Adrenal gland (tissue), 12 donors: ENCODE results near the gene FRRS1L. TPM values are rescaled to one million over a fixed set of nuclear protein-coding genes. Genes with fewer than 3 reads are reported as not detected.

Experiments
- DNase-seq, 7 donors: peaks; one replicate each; pipeline ENCODE4 v3.0.0-alpha.2; 2019 to 2020
- H3K27ac ChIP-seq, 5 donors: fragments of 200-600 bp; sonication (generic) in 4 of 5; 1 replicate in 3 of 5; 2 replicates in 2 of 5; pipeline versions ENCODE4 v1.5.1 to v1.8.0; 2016 to 2020; ENCODE audit warnings: mild to moderate bottlenecking in 1 of 5
- H3K27me3 ChIP-seq: fragments of 200-600 bp; 2 replicates; pipeline ENCODE4 v1.8.0; 2021
- H3K36me3 ChIP-seq, 2 donors: fragments of 200-600 bp; replicated peaks in 1 of 2; 1 replicate in 1 of 2; 2 replicates in 1 of 2; pipeline versions ENCODE4 v1.5.1 to v1.8.0; 2018 to 2022
- H3K4me1 ChIP-seq, 2 donors: fragments of 200-600 bp; replicated peaks in 1 of 2; 1 replicate in 1 of 2; 2 replicates in 1 of 2; pipeline versions ENCODE4 v1.5.1 to v1.8.0; 2018 to 2021
- H3K4me3 ChIP-seq, 4 donors: fragments of 200-600 bp; sonication (generic) in 3 of 4; one replicate each; pipeline ENCODE4 v1.5.1; 2016 to 2018
- H3K9me3 ChIP-seq, 3 donors: fragments of 200-600 bp; sonication (generic) in 1 of 3; replicated peaks in 1 of 3; 1 replicate in 2 of 3; 2 replicates in 1 of 3; pipeline versions ENCODE4 v1.5.1 to v1.8.0; 2016 to 2021
- CTCF ChIP-seq, 6 experiments: fragments of 450-650 bp in 4 of 6; fragments of 200-600 bp in 2 of 6; sonication (generic) in 1 of 6; IDR thresholded peaks; 1 replicate in 5 of 6; 2 replicates in 1 of 6; pipeline versions ENCODE4 v1.5.1 to v1.8.0; 2016 to 2021; ENCODE audit warnings: antibody characterized with exemption in 6 of 6, mild to moderate bottlenecking in 2 of 6, moderate library complexity in 1 of 6
- POLR2A ChIP-seq, 2 donors: fragments of 450-650 bp; IDR thresholded peaks; one replicate each; pipeline ENCODE4 v1.6.1; 2017; ENCODE audit warnings: antibody characterized with exemption in 2 of 2, mild to moderate bottlenecking in 2 of 2, moderate library complexity in 1 of 2
- WGBS, 4 donors: extraction: QIAGEN DNeasy Blood & Tissue Kit in 2 of 4; methylation state at CpG; one replicate each; pipeline versions ENCODE4 v1.1.5 to v1.1.7; 2013 to 2017; 5-methylcytosine and 5-hydroxymethylcytosine counted together
- intact Hi-C, 2 donors: fragments of 100-400 bp; cut with DNase I; formaldehyde crosslinking; loops; one replicate each; pipeline versions ENCODE4 v1.14.1 to v1.15.0; 2022 to 2023
- polyA plus RNA-seq, 3 donors: library from polyadenylated mRNA; stranded (reverse); fragments of 200-250 nt in 2 of 3; fragments of 350-450 nt in 1 of 3; fragmentation: Illumina TruSeq in 1 of 3; extraction: RNeasy Lipid Tissue Mini Kit (QIAGEN cat#74804) in 1 of 3; gene quantifications; one replicate each; pipeline ENCODE4 v1.2.3, GENCODE V29; 2013 to 2014
- total RNA-seq, 9 donors: library from RNA; depleted of rRNA in 4 of 9; stranded (reverse); fragments of >200 nt in 4 of 9; fragments of 120-200 nt in 1 of 9; fragmentation: NEBNext Ultra II Directional in 1 of 9; extraction: Animal tissue kit (Norgen Biotek cat#: 25700) in 1 of 9; gene quantifications; one replicate each; pipeline versions ENCODE4 v1.1.0 to v1.2.4, GENCODE V29; 2013 to 2023
- donor health status: healthy with polysubstance abuse.
- donor health status: Bipolar disorder and iron deficiency.
- donor health status: DM: yes; HTN: yes; CAD: no.
- donor health status: DM: no; HTN: no; CAD: no.
- donor health status: DM: no; HTN: no; CAD: no.
- donor health status: DM: yes; HTN: yes; CAD: no.

FRRS1L gene
- total and polyA plus RNA-seq, 12 donors: 2.9 to 24.8 (median 14.8) TPM

- no peak for TF ChIP-seq CTCF (IDR thresholded peaks at IDR 0.05)
- no peak for TF ChIP-seq POLR2A (IDR thresholded peaks at IDR 0.05)
- Histone ChIP-seq H3K36me3 (no peaks in the 10 kb centered on the region), H3K27me3 (no peaks in the 10 kb centered on the region), H3K9me3 (no peaks in the 10 kb centered on the region), H3K4me1 (no peaks in the 10 kb centered on the region), H3K4me3 (no peak overlapping the region), H3K27ac (no peak overlapping the region)
- DNase-seq: no peak
- intact Hi-C loops: no loop called here
Measured at GRCh38 chr9:109168170-109168569, 1.1 kb upstream of the FRRS1L start.

GRCh38 chr9:109167716-109168115, 667 bp upstream of the FRRS1L start:
- H3K4me3 ChIP-seq: no peak overlapping the region
- no peak for DNase-seq
- no peaks in the 10 kb centered on the region for H3K36me3 ChIP-seq
- no peaks in the 10 kb centered on the region for H3K4me1 ChIP-seq
- H3K9me3 ChIP-seq: no peaks in the 10 kb centered on the region
- intact Hi-C loops: no loop called here
- 88 to 92% (median 89%) methylated on average over 5 of the region's 5 CpGs for WGBS, 4 donors
- H3K27me3 ChIP-seq: no peaks in the 10 kb centered on the region
- TF ChIP-seq CTCF (IDR thresholded peaks at IDR 0.05) (no peak), POLR2A (IDR thresholded peaks at IDR 0.05) (no peak)
- H3K27ac ChIP-seq: no peak overlapping the region

DNA sequence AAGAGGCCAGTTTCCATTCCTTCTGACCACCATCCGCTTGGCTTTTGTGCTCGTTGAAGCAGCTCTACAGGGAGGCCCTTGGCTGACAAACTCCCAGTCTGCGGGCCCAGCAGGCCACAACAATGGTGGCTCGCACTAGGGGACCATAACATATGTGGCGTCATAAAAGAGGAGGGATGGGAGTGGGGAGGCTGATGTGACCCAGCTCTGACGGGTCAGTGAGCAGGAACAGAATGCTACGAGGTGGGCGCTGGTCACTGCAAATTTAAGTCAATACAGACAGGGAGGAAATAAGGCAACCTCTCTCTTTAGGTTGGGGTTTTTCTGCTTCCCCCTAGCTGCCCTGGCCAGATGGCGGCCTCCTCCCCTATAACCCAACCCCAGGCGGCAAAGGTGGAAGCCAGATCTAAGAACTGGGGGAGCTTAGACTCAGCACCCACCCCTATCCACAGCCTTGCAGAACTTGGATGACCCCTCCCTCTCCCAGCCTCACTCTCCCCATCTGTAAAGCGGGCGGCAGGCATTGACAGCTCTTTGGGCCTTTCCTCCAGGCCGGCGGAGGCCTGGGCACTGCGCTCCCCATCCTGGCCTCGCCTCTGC, 778 bp downstream of the FRRS1L start:
- Histone ChIP-seq H3K4me3 (peak overlapping the region in 1 of 4 donors; percentile 57), H3K27me3 (no peaks in the 10 kb centered on the region), H3K9me3 (no peaks in the 10 kb centered on the region), H3K4me1 (no peaks in the 10 kb centered on the region), H3K27ac (no peak overlapping the region), H3K36me3 (no peaks in the 10 kb centered on the region)
- no peak for DNase-seq
- intact Hi-C loops: no loop called here
- TF ChIP-seq CTCF (IDR thresholded peaks at IDR 0.05): no peak
- TF ChIP-seq POLR2A (IDR thresholded peaks at IDR 0.05): no peak
- WGBS, 4 donors: 75 to 79% (median 77%) methylated on average over 16 of the region's 16 CpGs

DNA sequence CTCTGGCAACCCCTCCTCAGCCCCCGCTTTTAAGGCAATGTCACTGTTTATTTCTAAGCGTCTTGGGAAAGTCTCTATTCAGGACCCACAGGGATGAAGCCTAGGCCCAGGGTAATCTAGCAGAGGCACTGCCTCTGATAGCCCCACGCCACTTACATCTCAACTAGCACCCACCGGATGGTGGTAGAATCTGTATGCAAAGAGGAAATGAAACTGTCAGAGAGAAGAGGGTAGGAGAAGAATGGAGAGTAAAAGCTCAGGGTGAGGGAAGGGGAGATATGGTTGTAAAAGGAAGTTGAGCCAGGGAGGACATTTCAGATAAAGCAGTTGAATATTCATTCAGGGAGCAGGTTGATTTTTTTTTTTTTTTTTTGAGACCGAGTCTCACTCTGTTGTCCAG, 3.0 kb downstream of the FRRS1L start:
- intact Hi-C loops: no loop called here
- no peaks in the 10 kb centered on the region for H3K9me3 ChIP-seq

More for the DNA sequence above, 3.0 kb downstream of the FRRS1L start:
- H3K36me3 ChIP-seq: no peaks in the 10 kb centered on the region
- no peaks in the 10 kb centered on the region for H3K4me1 ChIP-seq
- DNase-seq: no peak
- no peak overlapping the region for H3K27ac ChIP-seq
- H3K4me3 ChIP-seq: no peak overlapping the region
- H3K27me3 ChIP-seq: no peaks in the 10 kb centered on the region
- 83 to 86% (median 85%) methylated on average over 4 to 5 of the region's 5 CpGs for WGBS, 4 donors
- TF ChIP-seq CTCF (IDR thresholded peaks at IDR 0.05) (no peak), POLR2A (IDR thresholded peaks at IDR 0.05) (no peak)
